Stimulated activated CD8-positive, alpha-beta memory T cell treated with anti-CD3 and anti-CD28 coated beads, Interleukin-15, amount 100 ng/mL, for 1 hour (primary cell): ENCODE results near the gene FOXN3.
"Not testable (repeated sequence)": the region's sequence is repeated elsewhere in the genome, so short reads cannot be mapped to it uniquely, and the experiment has no call there.

Experiments
- DNase-seq: peaks from one replicate; pipeline ENCODE4 v3.0.0-alpha.2; 2020; ENCODE audit warnings: low read depth

The FOXN3 gene

DNA sequence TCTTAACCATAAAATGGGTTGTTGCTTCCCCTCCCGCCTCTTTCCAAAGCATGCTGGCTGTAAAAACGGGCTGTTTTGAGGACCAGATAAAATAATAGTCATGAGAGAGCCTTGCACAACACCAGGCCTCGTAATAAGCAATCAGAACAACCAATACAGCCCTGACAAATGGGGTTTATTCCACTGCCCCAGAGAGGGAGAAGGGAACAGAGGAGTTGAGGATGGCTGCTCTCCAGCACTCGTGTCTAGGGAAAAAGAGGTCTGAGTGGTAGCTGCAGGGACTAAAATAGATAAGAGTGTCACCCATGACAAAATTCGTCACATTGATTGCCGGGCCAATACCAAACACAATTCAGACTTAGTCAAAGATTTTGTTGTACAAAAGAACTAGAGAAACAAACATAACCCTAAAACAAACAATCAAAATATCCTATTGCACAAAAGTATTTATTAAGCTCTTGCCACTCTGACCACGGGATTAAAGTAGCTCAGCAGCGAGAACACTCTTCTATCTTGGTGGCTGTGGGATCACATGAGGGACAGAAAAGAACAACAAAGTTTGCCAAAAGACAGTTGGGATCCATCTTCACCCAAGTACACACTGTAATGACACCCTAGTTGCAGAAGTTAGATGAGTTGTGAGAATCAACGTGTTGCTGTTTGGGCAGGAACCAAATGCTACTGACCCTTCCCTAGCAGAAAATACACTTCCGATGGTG lies 188.0 kb downstream of the FOXN3 start:
- DNase-seq: no peak

DNA sequence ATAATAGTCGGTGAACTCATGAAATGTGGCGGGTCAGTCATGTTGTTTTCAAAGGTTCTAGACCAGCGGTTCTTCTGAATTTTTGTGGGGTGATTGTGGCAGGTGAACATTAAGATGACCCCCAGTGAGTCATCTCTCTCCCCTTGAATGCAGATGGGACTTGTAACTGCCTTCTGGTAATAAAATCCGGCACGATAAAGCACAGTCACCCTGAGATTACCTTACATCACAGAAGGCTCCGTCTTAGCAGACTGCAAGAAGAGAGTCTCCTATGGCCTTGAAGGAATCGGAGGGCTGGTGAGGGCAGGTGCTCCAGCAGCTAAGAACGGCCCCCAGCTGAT lies 189.6 kb downstream of the FOXN3 start:
- DNase-seq: no peak

DNA sequence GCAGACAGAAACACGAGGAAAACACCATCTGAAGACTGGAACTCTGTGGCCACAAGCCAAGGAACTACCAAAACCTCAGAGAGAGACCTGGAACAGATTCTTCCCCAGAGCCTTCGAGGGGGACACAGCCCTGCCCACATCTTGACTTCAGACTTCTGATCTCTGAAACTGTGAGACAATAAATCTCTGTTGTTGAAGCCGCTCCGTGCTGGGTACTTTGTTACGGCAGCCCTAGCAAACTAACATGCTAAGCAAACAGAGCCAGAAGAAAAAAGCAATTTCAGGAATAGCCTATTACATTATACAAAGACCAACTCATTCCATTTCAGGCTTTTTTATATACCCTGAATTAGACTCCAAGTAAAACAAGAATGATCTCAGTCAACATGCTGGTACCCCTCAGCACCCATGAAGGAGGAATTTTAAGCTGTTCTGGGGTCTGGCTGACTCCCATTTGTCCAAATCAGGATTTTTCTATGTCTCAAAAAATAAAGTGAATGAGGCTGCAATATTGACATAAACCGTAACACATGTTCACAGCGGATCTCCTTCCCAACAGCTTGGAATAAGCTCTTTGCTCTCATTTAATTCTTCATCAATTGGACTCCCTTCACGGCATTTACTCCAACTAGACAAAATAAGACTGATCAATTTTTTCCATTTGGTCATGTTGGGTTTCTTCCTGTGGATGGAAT lies 190.1 kb downstream of the FOXN3 start:
- no peak for DNase-seq

DNA sequence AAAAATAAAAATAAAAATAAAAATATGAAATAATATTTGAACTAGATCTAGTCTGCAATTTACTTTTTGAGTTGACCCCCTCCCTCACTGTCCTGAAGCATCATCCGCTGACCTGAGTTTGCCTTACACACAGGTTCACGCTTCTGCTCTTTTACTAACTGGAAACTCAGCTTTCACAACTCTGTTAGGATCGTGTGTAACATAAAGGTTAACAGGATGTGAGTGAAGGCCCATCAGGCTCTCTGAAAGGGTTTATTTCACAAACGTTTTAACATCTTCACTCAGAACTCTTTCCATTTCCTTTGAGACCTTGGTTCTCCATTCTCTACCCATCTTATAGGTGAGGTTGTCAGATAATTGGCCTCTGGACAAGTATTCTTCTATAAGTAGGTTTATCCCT lies 191.4 kb downstream of the FOXN3 start:
- DNase-seq: no peak

DNA sequence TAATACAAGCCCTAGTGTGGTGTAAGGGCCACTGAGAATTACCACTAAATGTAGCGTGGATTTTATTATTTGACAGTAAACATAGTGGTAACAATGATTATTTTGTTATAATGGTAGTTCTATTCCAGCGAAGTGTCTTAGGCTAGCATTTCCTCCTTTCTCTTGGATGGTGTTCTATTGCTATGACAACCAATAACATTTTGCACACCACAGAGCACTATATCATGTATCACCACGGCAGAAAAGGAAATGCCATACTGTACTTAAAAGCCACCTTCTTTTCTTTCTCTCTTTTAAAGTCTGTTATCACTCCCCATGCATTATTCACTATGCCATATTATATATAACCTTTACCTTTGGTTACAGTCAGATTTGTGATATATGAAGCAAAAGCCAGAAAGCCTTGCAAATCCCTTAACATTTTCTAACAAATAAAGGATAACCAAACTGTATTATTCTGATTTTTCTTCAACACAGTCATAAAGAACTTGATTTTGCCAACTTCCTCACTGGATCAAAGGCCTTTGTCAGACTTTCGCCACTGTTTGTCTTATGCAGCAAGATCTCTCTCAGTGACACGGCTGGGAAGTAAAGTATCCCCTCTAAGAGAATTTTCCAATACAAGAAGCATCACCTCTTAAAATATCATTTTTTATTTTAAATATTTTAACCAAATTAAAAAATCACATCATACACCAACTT lies 195.8 kb downstream of the FOXN3 start:
- DNase-seq: no peak

DNA sequence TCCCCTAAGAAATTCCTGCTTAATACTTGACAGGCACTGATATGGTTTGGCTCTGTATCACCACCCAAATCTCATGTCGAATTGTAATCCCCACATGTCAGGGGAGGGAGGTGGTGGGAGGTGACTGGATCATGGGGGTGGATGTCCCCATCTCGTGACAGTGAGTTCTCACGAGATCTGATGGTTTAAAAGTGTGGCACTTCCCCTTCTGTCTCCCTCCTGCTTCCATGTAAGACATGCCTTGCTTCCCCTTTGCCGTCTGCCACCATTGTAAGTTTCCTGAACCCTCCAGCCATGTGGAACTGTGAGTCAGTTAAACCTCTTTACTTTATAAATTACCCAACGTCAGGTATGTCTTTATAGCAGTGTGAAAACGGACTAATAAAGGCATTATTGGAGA lies 198.0 kb downstream of the FOXN3 start:
- no peak for DNase-seq

DNA sequence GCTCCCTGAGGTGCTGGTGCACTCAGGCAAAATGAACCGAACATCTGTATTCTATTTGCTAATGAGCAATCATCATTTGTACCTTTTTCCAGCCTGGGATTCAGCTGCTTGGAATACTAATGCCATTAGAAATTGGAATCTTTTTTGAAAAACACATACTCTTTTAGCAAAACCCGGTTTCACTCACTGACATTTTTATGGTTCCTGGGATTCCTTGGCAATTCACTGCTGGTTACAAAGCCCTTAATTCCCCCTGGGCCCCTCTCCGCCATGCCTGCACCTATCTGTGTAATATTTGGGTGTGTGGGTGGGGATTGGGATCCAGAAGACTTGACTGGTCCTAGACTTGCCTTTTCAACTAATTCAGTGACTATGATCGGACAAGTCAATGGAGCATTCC lies 199.1 kb downstream of the FOXN3 start:
- no peak for DNase-seq

DNA sequence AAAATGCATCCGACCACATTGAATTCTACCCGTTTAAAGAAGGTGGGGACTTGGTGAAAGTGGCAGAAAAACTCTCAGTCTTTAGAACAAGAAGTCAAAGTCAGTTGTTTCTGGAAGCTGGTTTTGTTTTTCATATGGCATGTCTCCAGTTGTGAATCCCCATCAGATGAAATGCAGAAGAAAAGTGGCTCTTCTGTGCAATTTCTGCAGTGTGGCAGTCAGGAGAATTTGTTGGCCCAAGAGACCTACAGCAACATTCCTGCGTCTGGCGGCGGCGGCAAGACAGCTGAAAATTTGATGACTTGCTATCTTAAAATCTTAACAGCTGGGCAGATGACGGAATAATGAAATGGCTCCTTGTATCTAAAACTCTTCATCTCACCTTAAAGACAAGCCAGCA lies 201.5 kb downstream of the FOXN3 start:
- DNase-seq: no peak

DNA sequence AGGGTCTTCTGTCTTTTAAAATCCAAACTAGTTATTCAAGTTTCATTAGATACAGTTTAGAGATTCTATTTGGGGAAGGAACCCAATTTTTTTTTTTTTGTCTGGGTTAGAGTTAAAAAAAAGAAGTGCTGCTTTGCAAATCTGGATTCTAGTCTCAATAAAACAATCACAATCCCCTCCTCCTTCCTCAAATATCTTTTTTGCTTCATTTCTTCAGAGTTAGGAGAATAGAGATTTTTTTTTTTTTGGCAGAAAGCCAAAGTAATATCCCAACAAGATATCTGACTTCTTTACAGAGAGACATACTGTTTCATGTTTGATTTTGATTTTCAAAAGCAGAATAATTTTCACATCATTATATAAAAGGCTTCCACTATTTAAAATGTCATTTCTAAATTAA lies 201.9 kb downstream of the FOXN3 start:
- DNase-seq: no peak

DNA sequence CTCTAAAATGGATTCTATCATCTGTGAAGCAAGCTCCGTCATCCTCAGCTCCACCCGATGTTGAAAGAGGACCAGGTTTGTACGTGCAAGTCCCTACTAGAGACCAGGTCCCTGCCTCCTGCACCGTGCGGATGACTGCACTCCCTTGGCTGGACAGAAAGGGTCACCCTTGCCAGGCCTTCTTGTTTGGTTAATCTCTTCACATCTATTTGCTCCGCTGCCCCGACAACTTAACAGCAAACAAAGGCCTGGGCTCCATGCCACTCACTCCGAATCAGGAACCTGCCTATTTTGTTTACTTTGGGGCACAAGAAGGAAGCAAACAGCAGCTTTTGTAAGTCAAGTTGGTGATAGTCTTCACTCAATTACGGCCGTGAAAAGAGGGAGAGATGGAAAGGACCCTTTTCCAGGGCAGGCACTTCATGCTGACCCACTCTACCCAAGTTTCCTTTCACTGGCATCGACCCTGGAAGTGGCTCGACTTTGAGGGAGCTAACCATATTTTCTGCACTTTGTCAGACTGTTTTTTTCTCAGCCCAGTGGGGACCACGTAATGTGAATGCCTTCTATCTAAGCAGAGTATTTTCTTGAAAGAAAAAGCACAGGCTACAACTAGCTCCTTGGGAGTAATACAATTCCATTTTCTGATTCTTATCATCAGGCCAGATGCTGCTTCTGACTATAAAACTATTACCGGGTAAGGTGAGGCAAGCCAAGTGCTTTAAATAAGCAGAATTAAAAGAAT lies 202.6 kb downstream of the FOXN3 start:
- no peak for DNase-seq

DNA sequence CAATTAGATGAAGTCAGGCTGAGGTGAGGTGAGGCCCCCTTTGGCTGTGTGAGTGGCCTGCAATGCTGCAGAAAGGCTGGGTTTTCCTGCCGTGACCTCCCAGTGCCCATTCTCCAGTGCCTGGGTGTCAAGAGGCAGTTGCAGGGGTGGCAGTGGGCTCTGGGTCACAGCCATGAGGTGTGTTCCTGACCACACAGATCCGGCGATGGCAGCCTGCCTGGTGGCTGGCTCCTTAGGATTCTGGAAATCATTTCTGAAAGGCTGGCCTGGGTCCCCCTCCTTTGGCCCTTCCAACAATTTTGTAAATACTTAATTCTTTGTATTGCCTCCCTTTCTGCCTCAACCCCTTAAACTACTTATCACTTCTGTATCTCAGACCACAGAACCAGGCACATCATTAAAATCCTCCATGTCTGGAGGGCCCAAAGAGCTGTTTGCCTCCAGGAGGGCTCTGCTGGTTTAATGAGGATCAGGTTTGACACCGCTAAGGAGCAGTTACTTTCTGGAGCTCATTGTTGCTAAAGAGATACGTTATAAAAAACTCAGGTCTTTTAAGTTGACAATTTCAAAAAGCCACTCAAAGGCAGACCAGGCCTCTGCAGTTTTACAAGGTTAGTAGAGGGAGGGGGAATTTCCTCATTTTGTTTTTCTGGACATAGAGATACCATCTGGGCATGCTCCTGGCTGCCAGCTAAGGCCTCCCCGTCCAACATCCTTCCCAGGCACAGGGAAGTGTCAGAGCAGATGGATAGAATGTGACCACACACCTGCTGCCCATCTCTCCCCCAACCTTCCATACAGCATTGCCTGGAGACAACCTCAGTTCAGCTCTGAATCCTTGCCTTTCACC lies 204.4 kb downstream of the FOXN3 start:
- DNase-seq: no peak

DNA sequence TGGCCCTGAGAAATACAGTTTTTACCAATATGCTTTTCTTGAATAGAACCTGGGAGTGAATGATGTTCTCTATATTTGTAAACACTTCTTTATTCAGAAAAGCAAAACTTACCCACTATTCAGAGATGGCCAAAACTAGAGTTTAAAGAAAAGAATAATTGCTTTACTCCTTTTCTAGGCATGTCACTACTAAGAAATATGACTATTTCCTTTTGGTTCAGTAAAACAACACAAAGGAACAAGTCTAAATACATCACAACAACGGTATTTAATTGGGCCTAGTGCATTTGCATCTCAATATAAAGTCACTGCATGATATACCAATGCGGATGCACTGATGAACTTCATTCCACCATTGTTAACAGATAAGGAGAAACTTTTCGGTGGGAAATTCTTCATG lies 207.5 kb downstream of the FOXN3 start:
- DNase-seq: no peak

DNA sequence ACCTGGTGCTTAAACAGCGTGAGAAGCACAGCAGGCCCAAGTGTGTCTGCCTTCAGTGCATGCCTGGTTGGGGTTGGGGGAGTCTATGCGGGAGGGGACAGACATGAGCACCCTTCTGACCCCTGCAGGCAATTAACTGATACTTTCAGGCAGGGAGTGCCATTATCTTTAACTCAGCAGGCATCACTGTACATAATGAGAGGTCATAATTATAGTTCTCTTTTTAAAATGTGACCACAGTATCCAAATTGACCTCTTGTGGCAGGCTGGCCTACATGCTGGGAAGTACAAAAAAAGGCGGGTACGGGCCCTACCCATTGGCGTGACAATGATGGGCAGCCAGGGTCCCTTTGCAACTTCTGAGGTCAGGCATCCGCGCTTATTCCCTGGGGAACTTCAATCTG lies 209.1 kb downstream of the FOXN3 start:
- DNase-seq: no peak

DNA sequence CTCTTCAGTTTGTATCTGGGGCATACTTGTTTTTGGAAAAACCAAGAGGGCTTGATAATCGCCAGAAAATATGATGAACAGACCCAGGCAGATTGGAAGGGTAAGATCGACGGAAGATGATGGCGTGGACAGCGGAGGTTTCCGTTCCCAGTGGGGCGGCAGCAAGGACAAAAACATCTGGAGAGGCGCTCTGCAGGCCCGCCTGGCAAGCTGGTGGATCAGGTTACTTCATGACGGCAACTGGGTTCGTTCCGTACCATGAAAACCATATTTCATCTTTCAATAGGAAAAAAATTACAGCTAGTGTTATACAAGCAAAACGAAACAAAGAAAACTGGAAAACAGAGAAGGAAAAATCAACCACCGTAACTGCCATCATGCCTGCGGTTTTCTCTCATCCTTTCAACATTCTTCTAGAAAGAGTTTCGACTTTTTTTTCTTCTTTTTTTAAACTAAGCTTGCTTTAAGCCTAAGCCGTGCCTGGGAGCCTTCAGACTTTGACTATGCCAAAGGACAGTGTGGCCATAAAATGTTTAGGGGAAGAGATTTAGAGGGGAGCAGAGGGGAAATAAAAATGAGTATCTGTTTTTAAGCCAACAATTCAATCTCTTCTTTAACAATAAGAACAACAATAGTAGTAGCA lies 210.5 kb downstream of the FOXN3 start:
- DNase-seq: no peak

DNA sequence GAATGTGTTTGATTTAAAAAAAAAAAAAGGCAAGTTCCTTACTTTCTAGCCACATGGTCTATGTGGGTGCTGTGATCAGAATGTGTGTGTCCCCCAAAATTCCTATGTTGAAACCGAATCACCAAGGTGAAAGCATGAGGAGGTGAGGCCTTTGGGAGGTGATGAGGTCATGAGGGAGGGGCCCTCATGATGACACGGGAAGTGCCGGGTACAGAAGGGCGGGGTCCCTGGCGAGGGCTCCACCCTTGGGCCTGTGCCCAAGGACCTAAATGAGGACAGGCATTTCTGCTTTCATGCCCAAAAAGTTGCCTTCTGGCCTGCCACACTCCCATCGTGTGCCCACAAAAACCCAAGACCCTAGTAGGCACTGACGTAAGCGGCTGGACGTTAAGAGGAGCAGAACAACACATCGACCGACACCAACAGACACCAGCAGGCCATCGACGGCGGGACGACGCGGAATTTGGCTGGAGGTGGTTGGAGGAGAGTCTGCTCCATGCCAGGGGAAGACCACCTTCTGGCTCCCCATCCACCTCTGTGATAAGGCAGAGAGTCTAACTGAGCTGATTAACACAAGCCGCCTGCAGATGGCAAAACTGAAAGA lies 211.8 kb downstream of the FOXN3 start:
- DNase-seq: no peak

DNA sequence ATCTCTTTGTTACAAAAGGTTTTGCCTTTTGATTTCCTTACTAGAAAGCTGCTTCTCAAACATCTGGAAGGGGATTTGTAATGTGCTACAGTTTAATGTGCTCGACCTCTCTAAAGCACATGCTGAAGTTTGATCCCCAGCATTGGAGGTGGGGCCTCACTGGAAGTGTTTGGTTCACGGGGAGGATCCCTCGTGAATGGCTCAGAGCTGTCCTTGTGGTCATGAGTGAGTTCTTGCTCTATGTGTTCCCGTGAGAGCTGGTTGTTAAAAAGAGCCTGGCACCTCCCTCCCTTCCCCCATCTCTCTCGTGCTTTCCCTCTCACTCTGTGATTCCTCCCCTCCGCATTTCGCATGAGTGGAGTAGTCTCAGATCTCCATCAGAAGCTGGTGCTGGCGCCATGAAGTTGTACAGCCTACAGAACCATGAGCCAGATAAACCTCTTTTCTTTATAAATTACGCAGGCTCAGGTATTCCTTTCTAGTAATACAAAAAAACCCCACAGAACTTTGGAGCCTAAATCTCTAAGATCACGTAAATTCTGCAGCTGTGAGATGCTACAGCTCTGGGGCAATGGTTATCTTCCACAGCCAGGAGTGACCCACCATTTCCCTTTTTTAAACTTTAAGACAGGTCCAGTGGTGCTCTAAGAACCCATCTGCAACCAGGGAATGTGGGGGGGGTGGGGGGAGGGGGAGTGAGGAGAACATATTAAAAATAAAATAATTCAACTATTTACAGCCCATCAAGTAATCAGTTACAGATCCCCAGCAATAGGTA lies 214.4 kb downstream of the FOXN3 start:
- no peak for DNase-seq

DNA sequence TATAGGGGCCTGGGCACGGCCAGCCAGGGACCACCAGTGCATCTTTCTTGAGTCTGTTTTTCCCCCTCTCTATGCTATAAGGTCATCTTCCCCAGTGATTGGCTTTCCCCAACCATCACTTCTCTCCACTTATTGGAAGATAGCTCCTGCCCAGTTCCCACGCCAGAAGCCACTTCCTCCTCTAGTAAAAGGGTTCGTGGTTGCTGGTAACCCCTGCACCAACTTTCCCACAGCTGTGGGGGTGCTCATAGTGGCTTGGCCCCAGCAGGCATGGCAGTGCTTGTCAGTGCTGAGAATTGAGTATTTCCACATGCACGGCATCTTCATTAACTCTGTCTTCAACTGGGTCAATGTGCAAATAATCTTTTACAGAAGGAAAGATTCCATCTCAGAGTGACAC lies 215.4 kb downstream of the FOXN3 start:
- DNase-seq: no peak

DNA sequence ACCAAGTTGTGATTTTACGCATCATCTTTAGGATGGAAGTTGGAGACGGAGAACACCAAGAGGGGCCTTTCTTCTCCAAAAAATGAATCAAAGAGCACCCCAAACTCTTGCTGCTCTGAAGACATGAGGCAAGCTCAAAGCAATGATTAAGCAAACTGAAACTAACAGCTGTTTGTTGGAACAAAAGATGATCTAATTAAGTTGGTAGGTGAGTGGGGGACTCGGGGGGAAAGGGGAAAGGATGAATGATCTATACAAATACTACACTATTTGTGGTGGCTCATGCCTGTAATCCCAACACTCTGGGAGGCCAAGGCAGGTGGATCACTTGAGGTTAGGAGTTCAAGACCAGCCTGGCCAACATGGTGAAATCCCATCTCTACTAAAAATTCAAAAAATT lies 217.7 kb downstream of the FOXN3 start:
- not testable (repeated sequence) for DNase-seq

DNA sequence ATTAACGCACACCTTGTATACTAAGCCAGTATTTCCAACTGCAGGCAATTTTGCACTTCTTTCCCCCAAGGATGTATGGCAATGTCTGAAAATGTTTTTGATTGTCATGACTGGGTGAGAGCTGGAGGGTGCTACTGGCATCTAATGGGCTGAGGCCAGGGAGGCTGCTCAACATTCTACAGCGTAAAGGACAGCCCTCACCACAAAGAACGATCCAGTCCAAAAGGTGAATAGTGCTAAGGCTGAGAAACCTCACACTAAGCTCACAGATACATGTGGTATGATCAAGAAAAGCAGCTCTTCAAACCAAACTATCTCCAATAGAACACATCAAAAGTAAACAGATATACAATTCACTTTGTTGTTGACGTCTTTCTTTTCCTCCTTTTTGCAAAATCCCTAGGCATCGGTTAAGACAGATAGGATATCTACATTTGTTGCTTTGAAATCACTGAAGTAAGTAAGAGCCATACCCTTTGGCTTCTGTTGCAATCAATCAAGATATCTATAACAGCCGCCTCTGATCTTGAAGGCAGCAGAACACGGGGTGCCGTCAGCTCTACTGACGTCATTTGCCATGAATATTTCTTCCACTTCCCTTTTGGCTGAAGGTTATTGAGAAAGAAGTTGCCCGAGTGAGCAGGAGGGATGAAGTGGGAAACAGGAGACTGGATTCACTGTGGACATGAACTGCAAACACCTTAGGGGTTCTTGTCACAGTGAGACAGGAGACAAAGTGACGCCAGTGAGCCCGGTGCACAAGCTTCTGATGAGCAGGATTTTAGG lies 218.3 kb downstream of the FOXN3 start:
- DNase-seq: no peak
